HEK293 (cell line): ENCODE data around the gene HINT1.
"Not testable (repeated sequence)": the region's sequence is repeated elsewhere in the genome, so short reads cannot be mapped to it uniquely, and the experiment has no call there.

ENCODE experiments used
- CTCF ChIA-PET: fragments of 350-600 bp; formaldehyde crosslinking; extraction: SDS; loops from one replicate; lab custom pipeline; 2021; ENCODE audit warnings: antibody characterized with exemption; lab: Yijun Ruan, JAX
- POLR2A ChIA-PET: fragments of 300-600 bp; formaldehyde crosslinking; extraction: SDS; loops from one replicate; lab custom pipeline; 2020; ENCODE audit warnings: antibody characterized with exemption, inconsistent platforms; lab: Yijun Ruan, JAX
- H3K27ac ChIP-seq: fragments of 200-500 bp; sonication (Bioruptor generic); 2 replicates; pipeline ENCODE4 v1.5.1; 2014; ENCODE audit warnings: low read depth, low read length, control low read depth, inconsistent platforms; ENCODE audit errors: extremely low read depth
- H3K36me3 ChIP-seq, 2 experiments: fragments of 200-500 bp in 1 of 2; sonication (Bioruptor generic) in 1 of 2; 1 replicate in 1 of 2; 2 replicates in 1 of 2; pipeline ENCODE4 v1.5.1; 2014 to 2017; ENCODE audit warnings: inconsistent platforms in 2 of 2, low read length in 2 of 2; ENCODE audit not compliant: control insufficient read depth in 2 of 2, insufficient read depth in 1 of 2
- H3K4me1 ChIP-seq: fragments of 200-500 bp; sonication (Bioruptor generic); 2 replicates; pipeline ENCODE4 v1.5.1; 2014; ENCODE audit warnings: mild to moderate bottlenecking, low read length, inconsistent platforms; ENCODE audit not compliant: control insufficient read depth, insufficient read depth
- H3K4me3 ChIP-seq: 2 replicates; pipeline ENCODE4 v1.5.1; 2011; ENCODE audit warnings: low read depth, mild to moderate bottlenecking, control low read depth, low read length, moderate library complexity
- H3K9me3 ChIP-seq: fragments of 200-500 bp; sonication (Bioruptor generic); 2 replicates; pipeline ENCODE4 v1.5.1; 2014; ENCODE audit warnings: low read depth, low read length, inconsistent platforms; ENCODE audit not compliant: control insufficient read depth, insufficient read depth
- GLI4 ChIP-seq: fragments of 450-650 bp; formaldehyde crosslinking; IDR thresholded peaks from 2 replicates; pipeline ENCODE4 v1.5.1; 2016; ENCODE audit warnings: missing biosample characterization, missing genetic modification characterization
- HOXC10 ChIP-seq: sonication (generic); formaldehyde crosslinking; IDR thresholded peaks from 2 replicates; pipeline ENCODE4 v1.8.1; 2023; ENCODE audit warnings: mild to moderate bottlenecking, missing genetic modification reagents
- KLF9 ChIP-seq: fragments of 450-650 bp; formaldehyde crosslinking; IDR thresholded peaks from 2 replicates; pipeline ENCODE4 v1.5.1; 2016; ENCODE audit warnings: missing biosample characterization, missing genetic modification characterization, low read depth
- SP3 ChIP-seq: fragments of 450-650 bp; formaldehyde crosslinking; IDR thresholded peaks from 2 replicates; pipeline ENCODE4 v1.5.1; 2016; ENCODE audit warnings: missing biosample characterization, missing genetic modification characterization
- TRIM28 ChIP-seq: IDR thresholded peaks from 2 replicates; pipeline ENCODE4 v1.6.1; 2011; ENCODE audit warnings: low read length, control low read depth, borderline replicate concordance
- ZBTB17 ChIP-seq: fragments of 450-650 bp; formaldehyde crosslinking; IDR thresholded peaks from 2 replicates; pipeline ENCODE4 v1.5.1; 2016; ENCODE audit warnings: missing biosample characterization, missing genetic modification characterization
- ZBTB7A ChIP-seq: fragments of 450-650 bp; formaldehyde crosslinking; IDR thresholded peaks from 2 replicates; pipeline ENCODE4 v1.5.1; 2016; ENCODE audit warnings: low read depth, missing biosample characterization, missing genetic modification characterization
- ZFP3 ChIP-seq: fragments of 450-650 bp; formaldehyde crosslinking; IDR thresholded peaks from 2 replicates; pipeline ENCODE4 v1.5.1; 2016; ENCODE audit warnings: low read depth, missing biosample characterization, missing genetic modification characterization
- ZFP69B ChIP-seq: fragments of 450-650 bp; formaldehyde crosslinking; IDR thresholded peaks from 2 replicates; pipeline ENCODE4 v1.5.1; 2016; ENCODE audit warnings: missing biosample characterization, missing genetic modification characterization
- ZNF133 ChIP-seq: fragments of 450-650 bp; formaldehyde crosslinking; IDR thresholded peaks from 2 replicates; pipeline ENCODE4 v1.5.1; 2016; ENCODE audit warnings: missing biosample characterization, missing genetic modification characterization
- ZNF174 ChIP-seq: fragments of 450-650 bp; formaldehyde crosslinking; IDR thresholded peaks from 2 replicates; pipeline ENCODE4 v1.5.0; 2017; ENCODE audit warnings: missing biosample characterization, mild to moderate bottlenecking, missing genetic modification characterization
- ZNF391 ChIP-seq: fragments of 450-650 bp; formaldehyde crosslinking; IDR thresholded peaks from 2 replicates; pipeline ENCODE4 v1.5.1; 2016; ENCODE audit warnings: low read depth, missing biosample characterization, missing genetic modification characterization, borderline replicate concordance
- ZNF416 ChIP-seq: fragments of 450-650 bp; formaldehyde crosslinking; IDR thresholded peaks from 2 replicates; pipeline ENCODE4 v1.5.1; 2016; ENCODE audit warnings: missing biosample characterization, missing genetic modification characterization
- ZNF426 ChIP-seq: fragments of 450-650 bp; formaldehyde crosslinking; IDR thresholded peaks from 2 replicates; pipeline ENCODE4 v1.5.1; 2017; ENCODE audit warnings: missing biosample characterization, missing genetic modification characterization, mild to moderate bottlenecking, inconsistent platforms, moderate library complexity
- ZNF654 ChIP-seq: fragments of 450-650 bp; formaldehyde crosslinking; IDR thresholded peaks from 2 replicates; pipeline ENCODE4 v1.5.1; 2016; ENCODE audit warnings: low read depth, missing biosample characterization, missing genetic modification characterization
- ZNF658 ChIP-seq: fragments of 450-650 bp; formaldehyde crosslinking; IDR thresholded peaks from 2 replicates; pipeline ENCODE4; 2016; ENCODE audit warnings: missing biosample characterization, missing genetic modification characterization
- ZNF660 ChIP-seq: fragments of 450-650 bp; IDR thresholded peaks from 2 replicates; pipeline ENCODE4 v1.5.1; 2018; ENCODE audit warnings: missing biosample characterization, mild to moderate bottlenecking, missing genetic modification characterization
- ZNF664 ChIP-seq: fragments of 450-650 bp; formaldehyde crosslinking; IDR thresholded peaks from 2 replicates; pipeline ENCODE4 v1.5.1; 2016; ENCODE audit warnings: missing biosample characterization, missing genetic modification characterization
- ZNF777 ChIP-seq: fragments of 450-650 bp; formaldehyde crosslinking; IDR thresholded peaks from 2 replicates; pipeline ENCODE4 v1.5.1; 2017; ENCODE audit warnings: missing biosample characterization, missing genetic modification characterization, borderline replicate concordance
- ZNF837 ChIP-seq: fragments of 450-650 bp; formaldehyde crosslinking; IDR thresholded peaks from 2 replicates; pipeline ENCODE4 v1.5.1; 2016; ENCODE audit warnings: missing biosample characterization, missing genetic modification characterization
- TF ChIP-seq, protein P1 (sequence below): fragments of 450-650 bp; IDR thresholded peaks from 2 replicates; pipeline ENCODE4 v1.5.1; 2018; ENCODE audit warnings: missing biosample characterization, mild to moderate bottlenecking, missing genetic modification characterization
- TF ChIP-seq, protein P2 (sequence below): fragments of 450-650 bp; formaldehyde crosslinking; IDR thresholded peaks from 2 replicates; pipeline ENCODE4 v1.5.1; 2016; ENCODE audit warnings: missing biosample characterization, missing genetic modification characterization
- TF ChIP-seq, protein P3 (sequence below): fragments of 450-650 bp; formaldehyde crosslinking; IDR thresholded peaks from 2 replicates; pipeline ENCODE4 v1.5.1; 2016; ENCODE audit warnings: missing biosample characterization, missing genetic modification characterization
- TF ChIP-seq, protein P4 (sequence below): fragments of 450-650 bp; formaldehyde crosslinking; IDR thresholded peaks from 2 replicates; pipeline ENCODE4 v1.5.1; 2016; ENCODE audit warnings: missing biosample characterization, missing genetic modification characterization

Gene HINT1

DNA sequence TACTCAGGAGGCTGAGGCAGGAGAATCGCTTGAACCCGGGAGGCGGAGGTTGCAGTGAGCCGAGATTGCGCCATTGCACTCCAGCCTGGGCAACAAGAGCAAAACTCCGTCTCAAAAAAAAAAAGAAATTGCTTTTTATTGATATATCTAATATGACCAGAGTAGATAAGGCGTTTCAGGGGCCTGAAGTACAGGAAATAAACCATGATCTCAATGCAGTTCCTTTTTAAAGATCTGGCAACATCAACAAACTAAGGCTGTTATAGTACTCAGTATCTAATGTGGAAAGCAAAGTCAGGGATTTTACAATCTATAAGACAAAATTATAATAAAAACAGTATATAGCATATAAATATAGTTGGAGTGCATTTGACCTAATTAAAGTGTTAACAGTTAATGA is 28.8 kb upstream of the HINT1 start:
- H3K4me1 ChIP-seq, H3K4me3 ChIP-seq, POLR2A ChIA-PET, H3K9me3 ChIP-seq, H3K36me3 ChIP-seq, CTCF ChIA-PET, H3K27ac ChIP-seq: not testable (repeated sequence)

DNA sequence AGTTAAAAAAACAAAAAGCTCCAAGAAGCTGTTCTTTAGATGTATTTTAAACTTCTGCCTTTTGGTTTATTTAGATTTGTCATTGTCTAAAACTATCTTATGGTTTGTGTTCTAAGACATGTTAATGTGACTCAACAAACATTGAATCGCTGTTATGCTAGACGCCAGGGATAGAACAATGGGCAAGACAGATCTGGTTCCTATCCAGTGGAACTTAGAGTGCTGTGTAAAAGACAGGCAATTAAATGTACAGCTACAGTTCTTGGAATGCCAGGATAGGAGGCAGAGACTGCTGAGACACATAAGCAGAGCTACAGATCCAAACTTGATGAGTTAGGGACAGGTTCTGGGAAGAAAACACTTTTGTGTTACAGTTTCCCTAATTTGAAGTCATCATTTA is 28.1 kb upstream of the HINT1 start:
- Histone ChIP-seq H3K4me3 (no peak overlapping the region), H3K27ac (no peak overlapping the region), H3K4me1 (no peaks in the 10 kb centered on the region), H3K9me3 (no peaks in the 10 kb centered on the region), H3K36me3 (peaks cover 0 to 3% of the 10 kb centered on the region in 2 experiments; a peak in 1 of 3 replicates)
- CTCF ChIA-PET = no interaction called here
- TF ChIP-seq ZNF837 (tag by site-specific recombination) (no peak), ZNF777 (tag by site-specific recombination) (no peak), SP3 (tag by site-specific recombination) (no peak)
- TF ChIP-seq, protein P1, sequence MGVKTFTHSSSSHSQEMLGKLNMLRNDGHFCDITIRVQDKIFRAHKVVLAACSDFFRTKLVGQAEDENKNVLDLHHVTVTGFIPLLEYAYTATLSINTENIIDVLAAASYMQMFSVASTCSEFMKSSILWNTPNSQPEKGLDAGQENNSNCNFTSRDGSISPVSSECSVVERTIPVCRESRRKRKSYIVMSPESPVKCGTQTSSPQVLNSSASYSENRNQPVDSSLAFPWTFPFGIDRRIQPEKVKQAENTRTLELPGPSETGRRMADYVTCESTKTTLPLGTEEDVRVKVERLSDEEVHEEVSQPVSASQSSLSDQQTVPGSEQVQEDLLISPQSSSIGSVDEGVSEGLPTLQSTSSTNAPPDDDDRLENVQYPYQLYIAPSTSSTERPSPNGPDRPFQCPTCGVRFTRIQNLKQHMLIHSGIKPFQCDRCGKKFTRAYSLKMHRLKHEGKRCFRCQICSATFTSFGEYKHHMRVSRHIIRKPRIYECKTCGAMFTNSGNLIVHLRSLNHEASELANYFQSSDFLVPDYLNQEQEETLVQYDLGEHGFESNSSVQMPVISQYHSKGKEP (tag by site-specific recombination) = no peak
- POLR2A ChIA-PET = interaction anchor here (2.0 kb wide), 1 partner anchor 28 kb away, joined by 4 read pairs; the partner anchor contains the start of gene HINT1

DNA sequence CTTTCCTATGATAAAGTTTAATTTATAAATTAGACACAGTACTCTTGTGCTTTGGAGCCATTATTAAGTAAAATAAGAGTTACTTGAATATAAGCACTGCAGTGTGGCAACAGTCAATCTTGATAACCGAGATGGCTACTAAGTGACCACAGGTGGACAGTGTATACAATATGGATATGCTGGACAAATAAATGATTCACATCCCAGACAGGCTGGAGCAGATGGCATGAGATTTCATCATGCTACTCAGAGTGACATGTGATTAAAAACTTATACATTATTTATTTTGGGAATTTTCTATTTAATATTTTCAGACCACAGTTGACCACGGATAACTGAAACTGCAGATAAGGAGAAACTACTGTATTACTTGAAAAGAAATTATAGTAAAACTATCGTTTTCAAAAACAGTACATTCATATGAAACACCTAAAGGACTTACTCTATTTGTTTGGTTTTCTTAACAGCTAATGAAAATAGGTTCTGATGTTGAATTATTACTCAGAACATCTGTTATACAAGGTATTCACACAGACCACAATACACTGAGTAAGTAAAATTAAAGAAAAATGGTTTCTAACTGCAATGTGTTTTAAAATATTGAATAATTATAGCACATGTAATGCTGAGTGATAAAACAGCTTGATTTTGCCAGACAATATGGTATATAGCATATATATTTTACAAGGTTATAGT is 21.7 kb upstream of the HINT1 start:
- peaks cover 3 to 9% of the 10 kb centered on the region in 2 experiments; a peak in 2 of 3 replicates for H3K36me3 ChIP-seq
- ChIA-PET POLR2A (no interaction called here), CTCF (no interaction called here)
- no peaks in the 10 kb centered on the region for H3K4me1 ChIP-seq
- H3K27ac ChIP-seq = no peak overlapping the region
- no peaks in the 10 kb centered on the region for H3K9me3 ChIP-seq
- TF ChIP-seq ZNF660 (tag by site-specific recombination) (no peak), ZNF654 (tag by site-specific recombination) (no peak), ZBTB7A (tag by site-specific recombination) (no peak), TRIM28 (no peak), ZBTB17 (tag by site-specific recombination) (no peak), ZNF658 (tag by site-specific recombination) (no peak), ZNF416 (tag by site-specific recombination) (no peak), ZFP3 (tag by site-specific recombination) (no peak), HOXC10 (CRISPR knock-in tag) (no peak), ZNF426 (tag by site-specific recombination) (no peak), ZNF133 (tag by site-specific recombination) (no peak), GLI4 (no peak), ZNF391 (tag by site-specific recombination) (no peak), ZNF664 (tag by site-specific recombination) (no peak), ZFP69B (tag by site-specific recombination) (no peak), ZNF174 (no peak), KLF9 (tag by site-specific recombination) (no peak)
- TF ChIP-seq, protein P2, sequence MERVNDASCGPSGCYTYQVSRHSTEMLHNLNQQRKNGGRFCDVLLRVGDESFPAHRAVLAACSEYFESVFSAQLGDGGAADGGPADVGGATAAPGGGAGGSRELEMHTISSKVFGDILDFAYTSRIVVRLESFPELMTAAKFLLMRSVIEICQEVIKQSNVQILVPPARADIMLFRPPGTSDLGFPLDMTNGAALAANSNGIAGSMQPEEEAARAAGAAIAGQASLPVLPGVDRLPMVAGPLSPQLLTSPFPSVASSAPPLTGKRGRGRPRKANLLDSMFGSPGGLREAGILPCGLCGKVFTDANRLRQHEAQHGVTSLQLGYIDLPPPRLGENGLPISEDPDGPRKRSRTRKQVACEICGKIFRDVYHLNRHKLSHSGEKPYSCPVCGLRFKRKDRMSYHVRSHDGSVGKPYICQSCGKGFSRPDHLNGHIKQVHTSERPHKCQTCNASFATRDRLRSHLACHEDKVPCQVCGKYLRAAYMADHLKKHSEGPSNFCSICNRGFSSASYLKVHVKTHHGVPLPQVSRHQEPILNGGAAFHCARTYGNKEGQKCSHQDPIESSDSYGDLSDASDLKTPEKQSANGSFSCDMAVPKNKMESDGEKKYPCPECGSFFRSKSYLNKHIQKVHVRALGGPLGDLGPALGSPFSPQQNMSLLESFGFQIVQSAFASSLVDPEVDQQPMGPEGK (tag by site-specific recombination) = no peak
- TF ChIP-seq, protein P3, sequence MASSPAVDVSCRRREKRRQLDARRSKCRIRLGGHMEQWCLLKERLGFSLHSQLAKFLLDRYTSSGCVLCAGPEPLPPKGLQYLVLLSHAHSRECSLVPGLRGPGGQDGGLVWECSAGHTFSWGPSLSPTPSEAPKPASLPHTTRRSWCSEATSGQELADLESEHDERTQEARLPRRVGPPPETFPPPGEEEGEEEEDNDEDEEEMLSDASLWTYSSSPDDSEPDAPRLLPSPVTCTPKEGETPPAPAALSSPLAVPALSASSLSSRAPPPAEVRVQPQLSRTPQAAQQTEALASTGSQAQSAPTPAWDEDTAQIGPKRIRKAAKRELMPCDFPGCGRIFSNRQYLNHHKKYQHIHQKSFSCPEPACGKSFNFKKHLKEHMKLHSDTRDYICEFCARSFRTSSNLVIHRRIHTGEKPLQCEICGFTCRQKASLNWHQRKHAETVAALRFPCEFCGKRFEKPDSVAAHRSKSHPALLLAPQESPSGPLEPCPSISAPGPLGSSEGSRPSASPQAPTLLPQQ (tag by site-specific recombination) = no peak
- TF ChIP-seq, protein P4, sequence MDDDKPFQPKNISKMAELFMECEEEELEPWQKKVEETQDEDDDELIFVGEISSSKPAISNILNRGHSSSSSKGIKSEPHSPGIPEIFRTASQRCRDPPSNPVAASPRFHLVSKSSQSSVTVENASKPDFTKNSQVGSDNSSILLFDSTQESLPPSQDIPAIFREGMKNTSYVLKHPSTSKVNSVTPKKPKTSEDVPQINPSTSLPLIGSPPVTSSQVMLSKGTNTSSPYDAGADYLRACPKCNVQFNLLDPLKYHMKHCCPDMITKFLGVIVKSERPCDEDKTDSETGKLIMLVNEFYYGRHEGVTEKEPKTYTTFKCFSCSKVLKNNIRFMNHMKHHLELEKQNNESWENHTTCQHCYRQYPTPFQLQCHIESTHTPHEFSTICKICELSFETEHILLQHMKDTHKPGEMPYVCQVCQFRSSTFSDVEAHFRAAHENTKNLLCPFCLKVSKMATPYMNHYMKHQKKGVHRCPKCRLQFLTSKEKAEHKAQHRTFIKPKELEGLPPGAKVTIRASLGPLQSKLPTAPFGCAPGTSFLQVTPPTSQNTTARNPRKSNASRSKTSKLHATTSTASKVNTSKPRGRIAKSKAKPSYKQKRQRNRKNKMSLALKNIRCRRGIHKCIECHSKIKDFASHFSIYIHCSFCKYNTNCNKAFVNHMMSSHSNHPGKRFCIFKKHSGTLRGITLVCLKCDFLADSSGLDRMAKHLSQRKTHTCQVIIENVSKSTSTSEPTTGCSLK (tag by site-specific recombination) = no peak
- no peak overlapping the region for H3K4me3 ChIP-seq
